ENCODE results near the gene DCAF6. TPM values are rescaled to one million over a fixed set of nuclear protein-coding genes. Genes with fewer than 3 reads are reported as not detected.

DCAF6 gene
- total RNA-seq, 3 donors from 2014 or later = 76.7 to 95.7 (median 84.7) TPM

DNA sequence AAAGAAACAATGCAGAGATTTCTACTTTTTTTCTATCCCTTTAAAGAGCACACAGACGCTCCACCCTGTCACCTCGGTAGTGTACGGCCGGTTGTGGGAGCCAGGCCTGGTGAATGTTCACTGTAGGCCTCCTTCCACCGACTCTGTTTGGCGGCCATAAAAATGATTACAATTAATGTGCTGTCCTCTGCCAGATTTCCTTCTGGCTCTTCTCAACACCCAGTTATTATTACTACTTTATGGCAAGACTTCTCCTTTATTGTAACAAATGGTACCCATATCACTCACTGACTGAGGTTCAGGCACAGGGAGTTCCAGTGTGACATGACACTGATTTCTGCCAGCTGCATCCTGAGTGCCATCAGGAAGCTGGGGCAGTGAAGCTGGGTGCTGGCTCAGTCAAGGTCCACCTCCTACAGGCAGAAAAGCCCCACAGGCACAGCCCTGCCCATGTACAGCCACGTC, 162.9 kb downstream of the DCAF6 start:
- H3K4me3 ChIP-seq = no peak overlapping the region
- no peaks in the 10 kb centered on the region for H3K27me3 ChIP-seq
- H3K9me3 ChIP-seq = no peaks in the 10 kb centered on the region
- intact Hi-C loops (cut with DNase I; ENCODE audit: low total_unique reads) = no loop called here
- H3K4me1 ChIP-seq = no peaks in the 10 kb centered on the region
- no peak overlapping the region for H3K27ac ChIP-seq
- TF ChIP-seq POLR2A (IDR thresholded peaks at IDR 0.05) = no peak
- TF ChIP-seq, protein P1, sequence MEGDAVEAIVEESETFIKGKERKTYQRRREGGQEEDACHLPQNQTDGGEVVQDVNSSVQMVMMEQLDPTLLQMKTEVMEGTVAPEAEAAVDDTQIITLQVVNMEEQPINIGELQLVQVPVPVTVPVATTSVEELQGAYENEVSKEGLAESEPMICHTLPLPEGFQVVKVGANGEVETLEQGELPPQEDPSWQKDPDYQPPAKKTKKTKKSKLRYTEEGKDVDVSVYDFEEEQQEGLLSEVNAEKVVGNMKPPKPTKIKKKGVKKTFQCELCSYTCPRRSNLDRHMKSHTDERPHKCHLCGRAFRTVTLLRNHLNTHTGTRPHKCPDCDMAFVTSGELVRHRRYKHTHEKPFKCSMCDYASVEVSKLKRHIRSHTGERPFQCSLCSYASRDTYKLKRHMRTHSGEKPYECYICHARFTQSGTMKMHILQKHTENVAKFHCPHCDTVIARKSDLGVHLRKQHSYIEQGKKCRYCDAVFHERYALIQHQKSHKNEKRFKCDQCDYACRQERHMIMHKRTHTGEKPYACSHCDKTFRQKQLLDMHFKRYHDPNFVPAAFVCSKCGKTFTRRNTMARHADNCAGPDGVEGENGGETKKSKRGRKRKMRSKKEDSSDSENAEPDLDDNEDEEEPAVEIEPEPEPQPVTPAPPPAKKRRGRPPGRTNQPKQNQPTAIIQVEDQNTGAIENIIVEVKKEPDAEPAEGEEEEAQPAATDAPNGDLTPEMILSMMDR (IDR thresholded peaks at IDR 0.05) = no peak
- TF ChIP-seq POLR2AphosphoS5 (IDR thresholded peaks at IDR 0.05) = no peak
- no peaks in the 10 kb centered on the region for H3K36me3 ChIP-seq
- DNase-seq (ENCODE audit: low spot score in 2 of 2) = no peak

DNA sequence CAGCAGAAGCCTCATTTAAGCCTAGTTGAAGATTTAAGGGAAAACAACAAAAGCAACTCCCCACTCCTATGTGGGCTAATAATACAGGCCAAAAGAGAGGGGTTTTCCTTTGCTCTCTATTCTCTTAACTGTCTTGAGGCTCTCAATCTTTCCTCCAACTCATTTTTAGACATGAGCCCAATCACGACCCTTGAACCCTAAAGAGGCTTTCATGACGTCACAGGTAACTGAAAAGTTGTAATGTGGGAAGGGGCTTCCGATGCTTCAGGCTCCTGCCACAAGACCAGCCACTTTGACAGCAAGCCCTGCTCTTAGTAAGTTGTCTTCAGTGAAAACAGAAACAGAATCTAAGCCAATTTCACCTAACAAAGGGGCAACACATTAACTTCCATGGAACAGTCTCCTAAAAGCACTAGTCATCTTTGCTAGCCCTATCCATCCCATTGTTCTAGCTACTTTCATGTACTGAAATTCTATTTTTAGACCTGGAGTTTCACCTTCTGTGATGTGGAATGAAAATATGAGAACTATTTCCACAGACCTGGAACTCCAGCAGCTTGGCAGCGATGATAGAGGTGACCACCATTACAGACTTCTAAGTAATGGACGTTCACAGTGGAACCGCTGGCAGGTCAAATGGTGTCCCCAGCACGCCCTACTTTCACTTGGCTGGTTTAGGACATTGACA, 164.0 kb downstream of the DCAF6 start:
- Histone ChIP-seq H3K36me3 (no peaks in the 10 kb centered on the region), H3K4me3 (no peak overlapping the region), H3K4me1 (no peaks in the 10 kb centered on the region), H3K9me3 (no peaks in the 10 kb centered on the region), H3K27ac (peak overlapping the region in 1 of 2 donors; percentile 52), H3K27me3 (no peaks in the 10 kb centered on the region)
- peak in 1 of 2 donors; percentile 48 for DNase-seq (ENCODE audit: low spot score in 2 of 2)
- intact Hi-C loops (cut with DNase I; ENCODE audit: low total_unique reads) = no loop called here
- TF ChIP-seq POLR2AphosphoS5 (IDR thresholded peaks at IDR 0.05) = no peak
- TF ChIP-seq, protein P1 (IDR thresholded peaks at IDR 0.05) = no peak
- TF ChIP-seq POLR2A (IDR thresholded peaks at IDR 0.05) = no peak

DNA sequence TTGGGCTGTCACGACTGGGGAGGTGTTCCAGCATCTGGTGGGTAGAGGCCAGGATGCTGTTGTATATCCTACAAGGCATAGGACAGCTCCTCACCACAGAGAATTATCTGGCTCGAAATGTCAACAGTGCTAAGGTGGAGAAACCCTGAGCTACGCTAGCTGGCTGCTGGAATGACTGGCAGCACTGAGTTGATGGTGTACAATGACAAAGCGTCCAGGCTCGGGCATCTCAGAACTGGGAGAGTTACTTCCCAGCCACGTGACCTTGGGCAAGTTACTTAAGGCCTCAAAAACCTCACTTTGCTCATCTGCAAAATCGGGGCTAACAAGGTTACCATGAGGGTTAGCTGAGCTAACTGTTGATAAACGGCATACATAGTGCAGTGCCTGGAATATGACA, 164.9 kb downstream of the DCAF6 start:
- H3K4me1 ChIP-seq = no peaks in the 10 kb centered on the region
- H3K4me3 ChIP-seq = no peak overlapping the region
- H3K27me3 ChIP-seq = no peaks in the 10 kb centered on the region
- DNase-seq (ENCODE audit: low spot score in 2 of 2) = no peak
- intact Hi-C loops (cut with DNase I; ENCODE audit: low total_unique reads) = no loop called here
- TF ChIP-seq POLR2AphosphoS5 (IDR thresholded peaks at IDR 0.05) = no peak
- no peak for TF ChIP-seq POLR2A (IDR thresholded peaks at IDR 0.05)
- TF ChIP-seq, protein P1 (IDR thresholded peaks at IDR 0.05) = no peak
- H3K27ac ChIP-seq = no peak overlapping the region
- H3K9me3 ChIP-seq = no peaks in the 10 kb centered on the region
- H3K36me3 ChIP-seq = no peaks in the 10 kb centered on the region

DNA sequence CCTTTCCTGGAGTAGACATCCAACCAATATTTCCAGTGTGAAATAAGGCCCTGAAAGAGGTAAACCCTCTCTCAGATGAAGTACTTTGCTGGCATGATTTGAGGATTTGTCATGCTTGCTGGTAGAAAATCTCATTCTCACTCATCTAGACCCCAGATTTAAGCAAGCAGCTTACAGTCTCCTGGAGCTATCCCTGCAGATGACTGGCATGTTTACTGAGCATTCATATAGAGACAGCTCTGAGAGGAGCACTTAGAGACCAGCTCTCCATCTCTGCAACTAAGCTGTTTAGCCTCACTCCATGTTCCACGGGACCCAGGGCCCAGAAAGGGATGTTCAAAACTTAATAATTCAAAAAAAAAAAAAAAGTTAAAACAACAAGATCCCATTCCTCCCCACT, 166.0 kb downstream of the DCAF6 start:
- no peak for DNase-seq (ENCODE audit: low spot score in 2 of 2)
- Histone ChIP-seq H3K27ac (no peak overlapping the region), H3K4me3 (no peak overlapping the region), H3K27me3 (no peaks in the 10 kb centered on the region), H3K36me3 (no peaks in the 10 kb centered on the region), H3K9me3 (no peaks in the 10 kb centered on the region), H3K4me1 (no peaks in the 10 kb centered on the region)
- no peak for TF ChIP-seq POLR2A (IDR thresholded peaks at IDR 0.05)
- TF ChIP-seq POLR2AphosphoS5 (IDR thresholded peaks at IDR 0.05) = no peak
- TF ChIP-seq, protein P1 (IDR thresholded peaks at IDR 0.05) = no peak
- intact Hi-C loops (cut with DNase I; ENCODE audit: low total_unique reads) = no loop called here

DNA sequence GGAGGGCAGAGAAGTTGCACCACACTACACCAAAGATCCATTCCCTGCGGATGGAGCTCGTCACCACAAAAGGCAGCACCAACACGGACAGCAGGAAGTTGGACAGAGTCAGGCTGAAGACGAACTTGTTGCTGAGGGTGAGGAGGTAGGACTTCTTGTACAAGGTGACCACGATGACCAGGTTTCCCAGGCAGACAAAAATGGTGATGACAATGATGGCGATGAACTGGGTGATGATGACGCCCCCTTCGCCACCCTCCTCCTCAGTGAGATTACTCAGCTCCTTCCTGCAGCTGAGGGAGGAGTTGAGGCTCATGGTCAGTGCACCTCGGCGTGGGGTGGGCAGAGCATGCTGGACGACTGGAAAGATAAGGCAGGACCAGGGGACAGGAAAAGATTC, 168.1 kb downstream of the DCAF6 start:
- Histone ChIP-seq H3K4me1 (no peaks in the 10 kb centered on the region), H3K27ac (no peak overlapping the region), H3K27me3 (no peaks in the 10 kb centered on the region), H3K4me3 (no peak overlapping the region), H3K9me3 (no peaks in the 10 kb centered on the region), H3K36me3 (no peaks in the 10 kb centered on the region)
- no peak for TF ChIP-seq POLR2A (IDR thresholded peaks at IDR 0.05)
- TF ChIP-seq, protein P1 (IDR thresholded peaks at IDR 0.05) = no peak
- no peak for TF ChIP-seq POLR2AphosphoS5 (IDR thresholded peaks at IDR 0.05)
- intact Hi-C loops (cut with DNase I; ENCODE audit: low total_unique reads) = no loop called here
- no peak for DNase-seq (ENCODE audit: low spot score in 2 of 2)
